A673 (cell line): ENCODE data around the gene WDFY4.

ENCODE experiments used
- EZH2 ChIP-seq: fragments of 200-600 bp; sonication (generic); IDR thresholded peaks from 2 replicates; pipeline ENCODE4 v1.6.1; 2017; ENCODE audit warnings: borderline replicate concordance, low read depth, mild to moderate bottlenecking, mixed read lengths, antibody characterized with exemption, low read length; ENCODE audit not compliant: poor library complexity, severe bottlenecking
- TF ChIP-seq, protein P1 (sequence below): fragments of 300-800, 200-600 bp; sonication (generic); conservative IDR thresholded peaks from 2 replicates; pipeline ENCODE4 v1.5.1; 2017; ENCODE audit warnings: low read depth, mild to moderate bottlenecking, antibody characterized with exemption, low read length, moderate library complexity, mixed read lengths

DNA sequence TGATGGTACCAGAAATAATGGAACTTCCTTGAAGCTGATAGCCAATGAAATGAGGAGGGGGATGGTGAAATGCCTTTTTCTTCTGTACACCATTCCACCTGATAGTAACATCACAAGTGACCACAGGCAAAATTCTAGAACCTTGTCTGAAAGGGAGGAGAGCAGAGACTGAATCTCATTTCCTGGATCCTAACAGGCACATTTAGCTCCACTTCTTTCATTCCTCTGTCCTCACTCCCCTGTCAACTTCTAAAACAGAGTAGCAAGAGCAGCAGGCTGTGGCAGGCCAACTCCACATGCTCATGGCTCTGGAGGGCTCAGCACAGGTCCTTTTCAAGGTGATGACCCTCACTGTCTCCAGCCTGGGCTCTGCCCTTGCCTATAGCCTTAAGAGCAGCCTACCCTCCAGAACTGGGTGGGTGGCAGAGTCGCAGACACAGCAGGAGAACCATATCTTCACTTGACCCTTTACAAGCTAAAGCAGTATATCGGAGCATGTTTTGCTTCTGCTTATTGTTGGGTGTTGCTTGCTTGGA is 255.2 kb downstream of the WDFY4 start, which contains the start of gene LRRC18:
- TF ChIP-seq, protein P1, sequence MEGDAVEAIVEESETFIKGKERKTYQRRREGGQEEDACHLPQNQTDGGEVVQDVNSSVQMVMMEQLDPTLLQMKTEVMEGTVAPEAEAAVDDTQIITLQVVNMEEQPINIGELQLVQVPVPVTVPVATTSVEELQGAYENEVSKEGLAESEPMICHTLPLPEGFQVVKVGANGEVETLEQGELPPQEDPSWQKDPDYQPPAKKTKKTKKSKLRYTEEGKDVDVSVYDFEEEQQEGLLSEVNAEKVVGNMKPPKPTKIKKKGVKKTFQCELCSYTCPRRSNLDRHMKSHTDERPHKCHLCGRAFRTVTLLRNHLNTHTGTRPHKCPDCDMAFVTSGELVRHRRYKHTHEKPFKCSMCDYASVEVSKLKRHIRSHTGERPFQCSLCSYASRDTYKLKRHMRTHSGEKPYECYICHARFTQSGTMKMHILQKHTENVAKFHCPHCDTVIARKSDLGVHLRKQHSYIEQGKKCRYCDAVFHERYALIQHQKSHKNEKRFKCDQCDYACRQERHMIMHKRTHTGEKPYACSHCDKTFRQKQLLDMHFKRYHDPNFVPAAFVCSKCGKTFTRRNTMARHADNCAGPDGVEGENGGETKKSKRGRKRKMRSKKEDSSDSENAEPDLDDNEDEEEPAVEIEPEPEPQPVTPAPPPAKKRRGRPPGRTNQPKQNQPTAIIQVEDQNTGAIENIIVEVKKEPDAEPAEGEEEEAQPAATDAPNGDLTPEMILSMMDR: no peak
- TF ChIP-seq EZH2: no peak
